ENCODE results near the gene GPR62.

GPR62 gene

GRCh38 chr3:51946796-51947195, 8.4 kb upstream of the GPR62 start:
- Histone ChIP-seq H3K4me3 (ENCODE audit: low read depth, low read length) (no peak overlapping the region), H3K36me3 (ENCODE audit: control insufficient read depth, insufficient read depth, low read length) (no peaks in the 10 kb centered on the region), H3K9ac (ENCODE audit: low read depth, low read length) (no peak overlapping the region), H3K27me3 (ENCODE audit: control insufficient read depth, insufficient read depth, low read length) (peaks cover 8% of the 10 kb centered on the region; the same call in 1 of the 2 replicates), H3K27ac (ENCODE audit: low read depth, low read length) (no peak overlapping the region), H3K4me1 (ENCODE audit: control insufficient read depth, insufficient read depth, low read length) (peaks cover 3% of the 10 kb centered on the region; the same call in 1 of the 2 replicates), H3K9me3 (ENCODE audit: control insufficient read depth, insufficient read depth, low read length) (no peaks in the 10 kb centered on the region)

DNA sequence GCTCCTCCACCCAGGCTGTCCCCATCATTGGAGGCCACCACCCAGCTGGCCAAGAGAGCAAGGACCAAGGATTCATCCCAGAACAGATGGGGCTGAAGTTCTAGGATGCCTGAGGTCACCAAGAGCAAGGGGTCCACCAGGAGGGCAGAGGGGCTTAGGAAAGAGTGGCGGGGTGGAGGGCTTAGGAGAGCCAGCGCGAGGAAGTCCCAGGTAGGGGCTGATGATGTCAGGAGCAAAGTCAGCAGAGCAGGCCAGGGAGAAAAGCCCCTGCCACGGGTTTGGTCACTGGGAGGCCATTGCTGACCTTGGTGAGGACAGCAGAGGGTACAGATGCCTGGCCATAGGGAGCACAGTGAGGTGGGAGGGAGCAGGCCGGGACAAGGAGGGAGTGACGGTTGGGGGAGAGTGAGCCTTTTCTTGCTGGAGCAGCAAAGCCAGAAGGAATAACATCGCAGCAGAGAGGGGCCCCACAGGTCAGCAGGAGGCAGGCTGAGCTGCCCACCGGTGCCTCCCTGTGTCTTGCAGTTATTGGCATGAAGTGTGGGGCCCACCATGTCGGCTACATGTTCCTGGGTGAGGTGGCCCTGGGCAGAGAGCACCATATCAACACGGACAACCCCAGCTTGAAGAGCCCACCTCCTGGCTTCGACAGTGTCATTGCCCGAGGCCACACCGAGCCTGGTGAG, 7.8 kb upstream of the GPR62 start:
- Histone ChIP-seq H3K36me3 (ENCODE audit: control insufficient read depth, insufficient read depth, low read length) (no peaks in the 10 kb centered on the region), H3K9ac (ENCODE audit: low read depth, low read length) (no peak overlapping the region), H3K4me1 (ENCODE audit: control insufficient read depth, insufficient read depth, low read length) (peaks cover 2% of the 10 kb centered on the region; the same call in 1 of the 2 replicates), H3K27ac (ENCODE audit: low read depth, low read length) (no peak overlapping the region), H3K4me3 (ENCODE audit: low read depth, low read length) (no peak overlapping the region), H3K27me3 (ENCODE audit: control insufficient read depth, insufficient read depth, low read length) (peaks cover 13% of the 10 kb centered on the region; the same call in 1 of the 2 replicates), H3K9me3 (ENCODE audit: control insufficient read depth, insufficient read depth, low read length) (no peaks in the 10 kb centered on the region)

- Histone ChIP-seq H3K27ac (ENCODE audit: low read depth, low read length) (no peak overlapping the region), H3K4me3 (ENCODE audit: low read depth, low read length) (no peak overlapping the region), H3K4me1 (ENCODE audit: control insufficient read depth, insufficient read depth, low read length) (no peaks in the 10 kb centered on the region), H3K27me3 (ENCODE audit: control insufficient read depth, insufficient read depth, low read length) (peaks cover 16% of the 10 kb centered on the region), H3K36me3 (ENCODE audit: control insufficient read depth, insufficient read depth, low read length) (no peaks in the 10 kb centered on the region), H3K9ac (ENCODE audit: low read depth, low read length) (no peak overlapping the region), H3K9me3 (ENCODE audit: control insufficient read depth, insufficient read depth, low read length) (no peaks in the 10 kb centered on the region)
Observed at GRCh38 chr3:51948016-51948580, 7.1 kb upstream of the GPR62 start.

DNA sequence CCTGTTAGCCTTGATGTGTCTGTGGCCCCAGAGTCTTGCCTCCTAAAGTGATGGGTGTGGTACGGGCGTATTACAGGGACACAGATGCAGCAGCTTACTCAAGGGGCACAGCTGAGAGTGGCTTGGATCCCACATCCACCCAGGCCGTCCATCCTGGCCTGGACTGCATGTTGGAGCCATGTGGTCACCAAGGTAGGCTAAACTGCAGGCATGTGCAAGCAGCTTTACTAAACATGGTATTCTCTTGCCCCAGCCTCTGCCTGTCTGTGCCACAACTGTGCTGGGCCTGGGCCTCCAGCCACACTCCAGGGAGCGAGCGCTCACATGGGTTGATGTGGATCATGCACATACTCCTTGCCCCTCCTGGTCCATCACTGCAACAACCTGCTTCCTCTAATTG, 6.1 kb upstream of the GPR62 start:
- no peaks in the 10 kb centered on the region for H3K9me3 ChIP-seq (ENCODE audit: control insufficient read depth, insufficient read depth, low read length)
- H3K27me3 ChIP-seq (ENCODE audit: control insufficient read depth, insufficient read depth, low read length): peaks cover 26% of the 10 kb centered on the region
- H3K27ac ChIP-seq (ENCODE audit: low read depth, low read length): no peak overlapping the region
- no peaks in the 10 kb centered on the region for H3K36me3 ChIP-seq (ENCODE audit: control insufficient read depth, insufficient read depth, low read length)
- no peaks in the 10 kb centered on the region for H3K4me1 ChIP-seq (ENCODE audit: control insufficient read depth, insufficient read depth, low read length)
- H3K9ac ChIP-seq (ENCODE audit: low read depth, low read length): no peak overlapping the region
- H3K4me3 ChIP-seq (ENCODE audit: low read depth, low read length): no peak overlapping the region

DNA sequence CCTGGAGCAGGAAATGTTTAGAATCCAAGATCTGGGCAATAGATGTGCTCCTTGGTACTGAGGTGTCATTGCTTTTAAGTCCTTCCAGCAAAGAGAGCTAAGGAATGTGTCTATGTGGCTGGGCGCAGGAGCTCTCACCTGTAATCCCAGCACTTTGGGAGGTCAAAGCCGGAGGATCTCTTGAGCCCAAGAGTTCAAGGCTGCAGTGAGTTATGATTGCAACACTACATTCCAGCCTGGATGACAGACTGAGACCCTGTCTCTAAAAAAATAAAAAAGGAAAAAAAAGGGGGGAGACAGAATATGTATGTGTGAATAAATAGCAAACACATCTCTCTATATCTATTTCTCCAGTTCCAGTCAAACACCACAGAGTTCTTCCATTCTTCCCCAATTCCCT, 4.3 kb upstream of the GPR62 start:
- no peak overlapping the region for H3K9ac ChIP-seq (ENCODE audit: low read depth, low read length)
- no peaks in the 10 kb centered on the region for H3K36me3 ChIP-seq (ENCODE audit: control insufficient read depth, insufficient read depth, low read length)
- H3K9me3 ChIP-seq (ENCODE audit: control insufficient read depth, insufficient read depth, low read length): no peaks in the 10 kb centered on the region
- peaks cover 44% of the 10 kb centered on the region for H3K27me3 ChIP-seq (ENCODE audit: control insufficient read depth, insufficient read depth, low read length)
- no peak overlapping the region for H3K27ac ChIP-seq (ENCODE audit: low read depth, low read length)
- peaks cover 4% of the 10 kb centered on the region; the same call in 1 of the 2 replicates for H3K4me1 ChIP-seq (ENCODE audit: control insufficient read depth, insufficient read depth, low read length)
- H3K4me3 ChIP-seq (ENCODE audit: low read depth, low read length): no peak overlapping the region

- H3K27me3 ChIP-seq (ENCODE audit: control insufficient read depth, insufficient read depth, low read length): peaks cover 55% of the 10 kb centered on the region
- H3K4me3 ChIP-seq (ENCODE audit: low read depth, low read length): no peak overlapping the region
- H3K9me3 ChIP-seq (ENCODE audit: control insufficient read depth, insufficient read depth, low read length): no peaks in the 10 kb centered on the region
- no peak overlapping the region for H3K27ac ChIP-seq (ENCODE audit: low read depth, low read length)
- H3K36me3 ChIP-seq (ENCODE audit: control insufficient read depth, insufficient read depth, low read length): no peaks in the 10 kb centered on the region
- no peak overlapping the region for H3K9ac ChIP-seq (ENCODE audit: low read depth, low read length)
- H3K4me1 ChIP-seq (ENCODE audit: control insufficient read depth, insufficient read depth, low read length): peaks cover 7% of the 10 kb centered on the region; the same call in 1 of the 2 replicates
Observed at GRCh38 chr3:51953445-51953844, 1.7 kb upstream of the GPR62 start.

DNA sequence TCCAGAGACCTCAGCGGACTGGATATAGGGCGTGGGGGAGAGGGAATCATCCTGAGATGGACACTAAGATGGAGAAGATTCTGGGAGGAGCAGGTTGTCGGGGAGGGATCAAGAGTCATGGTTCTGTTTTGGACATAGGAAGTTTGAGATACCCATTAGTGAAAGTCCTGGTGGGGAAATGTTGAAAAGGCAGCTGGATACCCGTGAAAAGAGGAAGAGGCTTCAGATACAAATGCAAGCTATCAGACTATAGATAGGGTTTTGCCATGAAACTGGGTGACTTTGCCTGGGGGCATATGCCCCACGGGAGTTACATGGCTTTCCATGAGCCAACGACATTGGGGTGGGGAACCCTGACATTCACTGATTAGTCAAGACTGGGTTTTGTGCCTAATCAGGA, 1.1 kb upstream of the GPR62 start:
- no peak overlapping the region for H3K9ac ChIP-seq (ENCODE audit: low read depth, low read length)
- H3K36me3 ChIP-seq (ENCODE audit: control insufficient read depth, insufficient read depth, low read length): no peaks in the 10 kb centered on the region
- no peak overlapping the region for H3K27ac ChIP-seq (ENCODE audit: low read depth, low read length)
- H3K9me3 ChIP-seq (ENCODE audit: control insufficient read depth, insufficient read depth, low read length): no peaks in the 10 kb centered on the region
- peaks cover 7% of the 10 kb centered on the region; the same call in 1 of the 2 replicates for H3K4me1 ChIP-seq (ENCODE audit: control insufficient read depth, insufficient read depth, low read length)
- H3K4me3 ChIP-seq (ENCODE audit: low read depth, low read length): no peak overlapping the region
- peaks cover 55% of the 10 kb centered on the region for H3K27me3 ChIP-seq (ENCODE audit: control insufficient read depth, insufficient read depth, low read length)

DNA sequence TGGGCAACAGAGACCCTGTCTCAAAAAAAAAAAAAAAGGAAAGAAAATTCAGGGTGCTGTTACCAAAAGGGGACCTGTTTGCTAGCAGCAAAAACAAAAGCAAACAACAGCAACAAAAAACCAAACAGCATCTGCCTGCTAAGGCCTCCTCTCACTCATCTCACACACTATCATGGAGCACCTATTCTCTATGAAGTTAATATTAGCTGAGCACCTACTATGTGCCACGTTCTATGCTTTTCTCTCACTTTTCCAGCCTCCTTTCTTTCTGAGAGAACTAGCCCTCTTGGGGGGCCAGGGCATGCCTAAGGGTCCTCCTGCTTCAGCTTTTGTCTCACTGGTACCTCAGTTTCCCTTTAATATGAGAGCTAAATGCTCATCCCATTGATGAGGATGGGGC, 468 bp upstream of the GPR62 start:
- no peak overlapping the region for H3K9ac ChIP-seq (ENCODE audit: low read depth, low read length)
- H3K27ac ChIP-seq (ENCODE audit: low read depth, low read length): no peak overlapping the region
- H3K9me3 ChIP-seq (ENCODE audit: control insufficient read depth, insufficient read depth, low read length): no peaks in the 10 kb centered on the region
- H3K36me3 ChIP-seq (ENCODE audit: control insufficient read depth, insufficient read depth, low read length): no peaks in the 10 kb centered on the region
- H3K4me1 ChIP-seq (ENCODE audit: control insufficient read depth, insufficient read depth, low read length): peaks cover 7% of the 10 kb centered on the region; the same call in 1 of the 2 replicates
- H3K27me3 ChIP-seq (ENCODE audit: control insufficient read depth, insufficient read depth, low read length): peaks cover 55% of the 10 kb centered on the region
- no peak overlapping the region for H3K4me3 ChIP-seq (ENCODE audit: low read depth, low read length)

- Histone ChIP-seq H3K27me3 (ENCODE audit: control insufficient read depth, insufficient read depth, low read length) (peaks cover 53% of the 10 kb centered on the region), H3K9ac (ENCODE audit: low read depth, low read length) (peak overlapping the region; percentile 20; the same call in 1 of the 2 replicates), H3K4me3 (ENCODE audit: low read depth, low read length) (peak overlapping the region; percentile 56), H3K9me3 (ENCODE audit: control insufficient read depth, insufficient read depth, low read length) (no peaks in the 10 kb centered on the region), H3K36me3 (ENCODE audit: control insufficient read depth, insufficient read depth, low read length) (no peaks in the 10 kb centered on the region), H3K4me1 (ENCODE audit: control insufficient read depth, insufficient read depth, low read length) (peaks cover 7% of the 10 kb centered on the region; the same call in 1 of the 2 replicates), H3K27ac (ENCODE audit: low read depth, low read length) (no peak overlapping the region)
Observed at GRCh38 chr3:51955893-51956770, 951 bp downstream of the GPR62 start.

DNA sequence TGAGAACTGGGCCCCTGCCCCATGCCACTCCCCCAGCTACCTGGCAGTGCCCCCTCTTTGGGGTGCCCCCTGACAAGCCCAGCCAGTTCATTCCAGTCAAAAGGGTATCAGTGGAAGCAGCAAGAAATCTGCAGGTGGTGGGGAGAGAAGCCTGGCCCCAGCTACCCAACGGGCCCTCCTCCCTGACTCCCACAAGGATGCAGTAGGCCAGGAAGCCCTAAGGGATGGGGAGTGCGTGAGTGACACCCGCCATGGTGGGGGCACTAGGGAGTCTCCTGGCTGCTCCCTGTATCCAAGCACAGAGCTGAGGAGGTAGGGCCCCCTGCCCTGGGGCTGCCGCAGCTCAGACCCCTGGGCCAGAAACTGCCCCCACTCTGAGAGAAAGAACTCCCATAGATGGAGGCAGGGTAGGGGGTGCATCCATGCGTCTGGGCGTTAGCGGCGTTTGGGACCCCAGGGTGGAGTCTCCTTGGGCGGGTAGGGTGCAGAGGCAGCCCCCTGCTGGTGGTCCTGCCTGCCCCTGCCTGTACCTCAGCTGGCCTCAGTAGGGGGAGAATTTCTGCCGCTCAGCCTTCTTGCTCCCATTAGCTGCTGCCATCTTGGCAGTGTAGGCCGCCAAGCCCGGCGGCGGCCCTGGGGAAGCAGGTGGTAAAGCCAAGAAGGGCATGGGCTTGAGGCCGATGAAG, 2.5 kb downstream of the GPR62 start:
- Histone ChIP-seq H3K36me3 (ENCODE audit: control insufficient read depth, insufficient read depth, low read length) (no peaks in the 10 kb centered on the region), H3K9me3 (ENCODE audit: control insufficient read depth, insufficient read depth, low read length) (no peaks in the 10 kb centered on the region), H3K4me1 (ENCODE audit: control insufficient read depth, insufficient read depth, low read length) (peaks cover 7% of the 10 kb centered on the region; the same call in 1 of the 2 replicates), H3K27me3 (ENCODE audit: control insufficient read depth, insufficient read depth, low read length) (peaks cover 47% of the 10 kb centered on the region), H3K9ac (ENCODE audit: low read depth, low read length) (no peak overlapping the region), H3K27ac (ENCODE audit: low read depth, low read length) (no peak overlapping the region), H3K4me3 (ENCODE audit: low read depth, low read length) (no peak overlapping the region)

Measured in HUES48 (cell line).